HG02938 (cell line): ENCODE results near the gene OR2C3.
A peak's percentile ranks its signal among the peaks of the same experiment; 100 is the strongest.
"Not testable (repeated sequence)": the region's sequence is repeated elsewhere in the genome, so short reads cannot be mapped to it uniquely, and the experiment has no call there.

Experiments used
- ATAC-seq: cut with Tn5 transposase; IDR thresholded peaks from one replicate; pipeline ENCODE4 v1.9.1; 2021; ENCODE audit warnings: mild to moderate bottlenecking, moderate library complexity; ENCODE audit not compliant: unreplicated experiment

The OR2C3 gene

DNA sequence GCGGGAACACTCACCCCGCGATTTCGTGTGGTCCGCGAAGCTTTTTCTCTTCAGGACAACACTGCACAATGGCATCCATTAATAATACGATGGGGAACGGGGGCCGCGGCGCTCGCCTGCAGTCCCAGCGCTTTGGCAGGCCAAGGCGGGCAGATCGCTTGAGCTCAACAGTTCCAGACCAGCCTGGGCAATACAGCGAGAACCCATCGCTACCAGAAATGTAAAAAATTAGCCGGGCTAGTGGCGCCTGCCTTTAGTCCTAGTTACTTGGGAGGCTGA is 17.7 kb downstream of the OR2C3 start:
- no peak for ATAC-seq

DNA sequence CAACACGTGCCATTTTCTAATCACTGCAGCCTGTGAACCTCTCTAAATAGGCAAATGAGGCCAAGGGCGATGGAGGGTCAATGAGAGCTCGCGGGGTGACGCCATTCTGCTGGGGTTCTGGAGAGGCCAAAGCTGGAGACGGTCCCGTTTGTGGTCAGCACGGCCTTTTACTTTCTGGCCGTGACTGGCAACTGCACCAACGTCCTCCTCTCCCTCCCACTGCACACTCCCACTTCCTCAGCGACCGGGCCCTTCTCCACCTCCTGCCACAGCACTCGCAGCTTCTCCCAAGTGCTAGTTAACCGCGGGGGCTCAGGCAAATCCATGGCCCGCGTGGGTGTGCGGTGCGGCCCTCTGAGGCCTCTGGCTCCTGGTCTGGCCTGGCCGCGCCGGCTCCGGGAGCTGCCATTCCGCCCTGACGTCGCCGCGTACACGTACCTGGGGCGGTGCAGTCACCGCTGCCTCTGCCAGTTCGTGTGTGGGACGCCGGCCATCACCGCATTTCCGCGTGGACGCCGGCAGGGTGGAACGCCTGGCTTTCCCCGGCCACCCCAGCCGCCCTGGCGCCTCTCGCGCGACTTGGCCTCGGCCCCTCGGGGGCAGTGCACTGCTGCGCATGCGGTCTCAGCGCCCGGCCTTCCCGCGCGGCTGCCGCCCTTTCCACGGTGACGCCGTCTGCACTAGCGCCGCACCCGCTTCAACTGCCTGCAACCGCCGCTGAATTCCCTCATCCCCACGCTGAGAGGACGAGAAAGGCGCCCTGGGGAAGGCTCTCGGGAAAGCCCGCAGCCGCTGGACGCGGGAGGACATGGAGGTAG is 18.2 kb downstream of the OR2C3 start:
- no peak for ATAC-seq

DNA sequence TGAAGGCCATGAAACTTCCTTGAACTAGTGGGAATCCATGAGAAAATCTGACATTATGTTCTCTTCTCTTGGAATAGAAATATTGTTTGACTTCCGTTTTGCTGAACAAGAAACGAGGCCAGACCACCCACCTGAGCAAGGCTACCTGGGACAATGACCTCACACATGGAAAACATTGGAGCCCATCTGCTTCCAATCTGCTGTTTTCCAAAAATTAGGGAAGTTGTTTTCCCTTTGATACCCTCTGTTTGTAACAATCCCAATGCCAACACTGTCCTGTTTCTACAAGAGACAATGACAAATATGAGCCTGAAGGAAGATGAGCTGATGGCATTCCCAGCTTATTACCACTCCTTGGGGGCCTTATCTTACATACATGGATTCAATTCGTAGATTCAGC is 29.4 kb downstream of the OR2C3 start:
- ATAC-seq = no peak

DNA sequence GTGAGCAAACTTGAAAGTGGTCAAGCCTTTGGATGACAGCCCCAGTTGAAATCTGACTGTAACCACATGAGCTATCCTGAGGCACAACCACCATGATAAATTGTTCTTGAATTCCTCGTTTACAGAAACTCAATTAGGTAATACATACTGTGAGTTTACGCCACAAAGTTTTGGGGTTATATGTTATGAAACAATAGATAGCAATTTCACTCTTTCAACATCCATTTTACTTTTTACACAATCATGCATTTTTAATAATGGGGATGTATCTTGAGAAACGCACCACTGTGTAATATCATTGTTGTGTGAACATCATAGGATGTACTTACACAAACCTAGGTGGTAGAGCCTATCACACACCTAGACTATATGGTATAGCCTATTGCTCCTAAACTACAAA is 35.4 kb downstream of the OR2C3 start:
- no peak for ATAC-seq

DNA sequence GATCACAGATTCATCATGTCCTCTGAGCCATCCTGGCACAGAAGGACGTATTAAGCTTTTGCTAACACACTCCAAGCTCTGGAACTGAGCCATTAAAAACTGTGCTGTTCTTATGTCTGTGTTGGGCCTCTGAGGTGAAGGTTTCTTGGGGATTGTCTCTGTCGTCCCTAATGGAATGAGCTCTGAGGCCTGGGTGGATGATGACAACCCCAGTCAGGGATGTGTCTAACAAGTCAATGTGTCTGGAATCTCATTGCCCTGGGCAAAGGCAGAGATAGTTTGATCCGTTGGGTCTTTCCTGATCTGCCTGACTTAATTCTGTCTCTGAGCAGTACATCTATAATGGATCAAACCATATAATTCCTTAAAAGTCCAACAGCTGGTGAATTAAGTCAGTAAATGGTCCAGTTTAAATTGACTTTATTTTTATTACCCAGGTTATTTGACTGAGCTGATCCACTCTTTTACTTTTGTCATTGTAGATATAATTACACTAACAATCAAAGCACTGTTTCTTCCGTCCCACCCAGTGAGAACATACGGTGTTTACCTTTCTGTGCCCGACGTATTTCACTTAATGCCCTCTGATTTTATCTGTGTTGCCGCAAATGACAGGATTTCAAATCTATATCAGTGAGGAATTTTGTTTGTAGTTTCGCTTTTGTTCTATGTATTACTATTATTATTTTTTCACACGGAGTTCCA is 39.5 kb downstream of the OR2C3 start:
- no peak for ATAC-seq

DNA sequence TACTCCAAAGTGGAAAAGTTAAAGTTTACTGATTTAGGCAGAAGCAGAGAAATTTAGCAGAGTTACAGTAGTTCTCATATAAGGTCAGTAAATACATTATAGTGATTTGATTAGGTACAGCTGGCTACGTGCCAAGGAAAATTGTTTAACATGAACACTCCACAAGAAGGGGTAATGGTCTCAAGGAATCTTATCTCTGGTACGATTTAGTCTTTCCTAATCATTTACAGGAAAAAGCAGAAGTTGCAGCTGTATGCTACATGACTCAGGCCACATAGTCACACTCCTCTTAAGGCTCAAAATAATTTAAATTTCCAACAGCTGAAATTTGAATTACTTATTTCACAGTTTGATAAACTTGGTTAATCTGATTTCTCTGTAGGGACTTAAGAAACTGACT is 41.5 kb downstream of the OR2C3 start:
- peak; percentile 66 for ATAC-seq

DNA sequence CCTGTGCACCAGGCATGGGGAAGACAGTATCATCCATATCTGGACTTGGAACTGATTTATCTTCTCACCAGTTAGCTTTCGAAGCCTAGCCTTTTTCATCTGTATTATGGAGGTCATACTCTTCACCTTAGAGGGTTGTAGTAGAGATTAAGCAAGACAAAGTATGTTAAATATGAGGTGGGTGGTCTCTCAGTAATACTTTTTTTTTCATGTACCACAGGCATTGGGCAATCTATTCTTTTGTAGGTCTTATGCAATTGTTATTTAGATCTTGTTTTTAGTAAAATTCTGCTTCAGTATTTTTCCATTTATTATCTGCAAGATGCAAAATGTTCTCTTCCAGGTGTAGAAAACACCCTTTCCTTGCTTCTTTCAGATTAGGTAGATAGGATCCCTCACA is 43.1 kb downstream of the OR2C3 start:
- no peak for ATAC-seq

DNA sequence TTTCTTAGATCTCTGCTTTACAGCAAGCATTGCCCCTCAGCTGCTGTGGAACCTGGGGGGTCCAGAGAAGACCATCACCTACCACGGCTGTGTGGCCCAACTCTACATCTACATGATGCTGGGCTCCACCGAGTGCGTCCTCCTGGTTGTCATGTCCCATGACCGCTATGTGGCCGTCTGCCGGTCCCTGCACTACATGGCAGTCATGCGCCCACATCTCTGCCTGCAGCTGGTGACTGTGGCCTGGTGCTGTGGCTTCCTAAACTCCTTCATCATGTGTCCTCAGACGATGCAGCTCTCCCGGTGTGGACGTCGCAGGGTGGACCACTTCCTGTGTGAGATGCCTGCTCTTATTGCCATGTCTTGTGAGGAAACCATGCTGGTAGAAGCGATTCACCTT is 44.9 kb downstream of the OR2C3 start:
- no peak for ATAC-seq

DNA sequence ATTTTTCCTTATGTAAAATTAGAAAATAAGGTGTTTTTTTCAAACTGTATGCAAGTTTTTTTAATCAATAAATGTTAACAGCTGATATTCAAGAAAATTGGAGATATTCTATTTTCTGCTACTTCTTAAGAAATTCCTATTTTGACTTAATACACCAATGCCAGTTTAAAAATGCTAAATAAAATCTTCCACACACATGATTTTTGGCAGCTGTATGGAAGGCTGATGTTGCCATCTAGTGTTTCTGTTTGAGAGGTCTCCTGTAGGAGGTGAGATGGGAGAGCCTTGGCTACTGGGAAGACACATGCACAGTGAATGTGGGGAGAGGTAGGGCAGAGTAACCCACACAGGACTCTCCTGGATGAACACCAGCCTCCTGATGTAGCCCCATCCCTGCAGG is 49.2 kb downstream of the OR2C3 start:
- no peak for ATAC-seq

DNA sequence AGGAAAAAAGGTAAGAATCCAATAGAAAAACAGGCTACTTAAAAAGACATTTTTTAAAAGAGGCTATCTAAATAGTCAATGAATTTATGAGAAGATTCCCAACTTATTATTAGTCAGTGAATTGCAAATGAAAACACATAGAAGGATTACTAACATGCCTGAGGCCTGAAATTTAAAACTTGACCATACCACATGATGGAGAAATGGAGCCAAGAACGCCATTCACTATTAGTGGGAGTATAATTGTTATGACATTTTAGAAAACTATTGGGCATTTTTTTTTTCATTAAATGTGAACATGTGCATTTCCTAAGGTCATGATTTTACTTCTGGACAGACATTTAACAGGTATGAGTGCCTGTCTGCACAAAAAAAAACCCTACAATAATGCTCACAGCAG is 53.5 kb downstream of the OR2C3 start:
- no peak for ATAC-seq

DNA sequence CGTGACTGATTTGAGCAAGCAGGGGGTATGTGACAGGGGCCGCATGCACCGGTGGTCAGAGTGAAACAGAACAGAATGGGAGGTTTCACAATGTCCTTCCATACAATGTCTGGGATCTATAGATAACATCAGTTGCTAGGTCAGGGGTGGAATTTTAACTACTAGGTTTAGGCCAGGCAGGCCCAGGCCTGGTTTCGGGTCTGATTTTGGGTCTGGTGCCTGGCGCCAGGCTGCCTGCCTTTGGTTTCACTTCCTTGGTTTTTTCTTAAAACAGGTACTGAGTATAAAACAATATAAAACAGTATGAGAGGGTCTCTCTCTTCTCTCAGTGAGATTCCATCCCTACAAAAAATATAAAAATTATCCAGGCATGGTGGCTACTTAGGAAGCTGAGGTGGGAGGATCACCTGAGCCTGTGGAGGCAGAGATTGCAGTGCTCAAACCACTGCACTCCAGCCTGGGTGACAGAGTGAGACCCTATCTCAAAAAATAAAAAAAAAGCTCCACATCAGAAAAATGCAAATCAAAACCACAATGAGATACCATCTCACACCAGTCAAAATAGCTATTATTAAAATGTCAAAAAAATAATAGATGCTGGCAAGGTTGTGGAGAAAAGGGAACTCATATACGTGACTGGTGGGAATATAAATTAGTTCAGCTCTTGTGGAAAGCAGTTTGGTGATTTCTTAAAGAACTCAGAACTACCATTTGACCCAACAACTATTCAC is 59.7 kb downstream of the OR2C3 start:
- not testable (repeated sequence) for ATAC-seq

DNA sequence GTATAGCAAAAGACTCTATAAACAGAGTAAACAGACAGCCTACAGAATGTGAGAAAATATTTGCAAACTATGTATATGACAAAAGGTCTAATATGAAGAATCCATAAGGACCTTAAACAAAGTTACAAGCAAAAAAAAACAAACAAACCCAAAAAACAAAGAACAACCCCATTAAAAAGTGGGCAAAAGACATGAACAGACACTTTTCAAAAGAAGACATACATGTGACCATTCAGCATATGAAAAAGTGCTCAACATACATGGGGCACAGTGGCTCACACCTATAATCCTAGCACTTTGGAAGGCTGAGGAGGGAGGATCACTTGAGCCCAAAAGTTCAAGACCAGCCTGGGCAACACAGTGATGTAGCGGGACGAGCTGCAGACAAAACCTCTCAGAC is 60.4 kb downstream of the OR2C3 start:
- ATAC-seq = no peak
